Medulla oblongata (tissue), 1 donor: Measurements from ENCODE around the gene GPI.
"Not testable (repeated sequence)": the region's sequence is repeated elsewhere in the genome, so short reads cannot be mapped to it uniquely, and the experiment has no call there.

Source experiments
- DNase-seq: peaks from one replicate; pipeline ENCODE4 v3.0.0-alpha.2; 2015; ENCODE audit errors: extremely low spot score

Gene GPI

GRCh38 chr19:34364830-34365462 is at the start of gene GPI:
TSS of gene GPI (plus strand) at chr19:34365196. CDS start at chr19:34365267, 71 bp downstream.
- peak; percentile 58 for DNase-seq

GRCh38 chr19:34316247-34316646 is 48.7 kb upstream of the GPI start:
- no peak for DNase-seq

GRCh38 chr19:34316741-34317301 is 48.2 kb upstream of the GPI start:
- no peak for DNase-seq

GRCh38 chr19:34317311-34317927 is 47.6 kb upstream of the GPI start:
- no peak for DNase-seq

GRCh38 chr19:34319230-34319585 is 45.8 kb upstream of the GPI start:
- no peak for DNase-seq

GRCh38 chr19:34319785-34320184 is 45.2 kb upstream of the GPI start:
- no peak for DNase-seq

GRCh38 chr19:34320277-34320676 is 44.7 kb upstream of the GPI start:
- peak; percentile 20 for DNase-seq

GRCh38 chr19:34321735-34322134 is 43.3 kb upstream of the GPI start:
- DNase-seq: no peak

GRCh38 chr19:34323433-34324204 is 41.4 kb upstream of the GPI start:
- no peak for DNase-seq

GRCh38 chr19:34324320-34324719 is 40.7 kb upstream of the GPI start:
- no peak for DNase-seq

GRCh38 chr19:34325181-34325580 is 39.8 kb upstream of the GPI start:
- DNase-seq: no peak

GRCh38 chr19:34325981-34326787 is 38.8 kb upstream of the GPI start:
- no peak for DNase-seq

GRCh38 chr19:34327851-34328250 is 37.1 kb upstream of the GPI start:
- no peak for DNase-seq

GRCh38 chr19:34328982-34329381 is 36.0 kb upstream of the GPI start:
- DNase-seq: no peak

GRCh38 chr19:34330116-34330515 is 34.9 kb upstream of the GPI start:
- no peak for DNase-seq

- not testable (repeated sequence) for DNase-seq
These were observed 34.4 kb upstream of the GPI start for GRCh38 chr19:34330596-34330995.

- not testable (repeated sequence) for DNase-seq
These were observed 33.4 kb upstream of the GPI start for GRCh38 chr19:34331596-34331995.

GRCh38 chr19:34332027-34332760 is 32.8 kb upstream of the GPI start:
- no peak for DNase-seq

GRCh38 chr19:34335914-34336313 is 29.1 kb upstream of the GPI start:
- DNase-seq: no peak

- DNase-seq: peak; percentile 39
These were observed 28.2 kb upstream of the GPI start for GRCh38 chr19:34336781-34337271.

- no peak for DNase-seq
These were observed 27.3 kb upstream of the GPI start for GRCh38 chr19:34337739-34338138.
